Measurements from ENCODE around the gene RALGAPA2.

- TF ChIP-seq CTCF (IDR thresholded peaks at IDR 0.05; ENCODE audit: insufficient read depth, low read length, poor library complexity, severe bottlenecking) (no peak), EZH2phosphoT487 (conservative IDR thresholded peaks at IDR 0.05; ENCODE audit: low read length) (no peak)
Measured at GRCh38 chr20:20410678-20411077, 301.8 kb downstream of the RALGAPA2 start.
